BE2C (cell line): ENCODE data around the gene RPRD2.
"Not testable (repeated sequence)": the region's sequence is repeated elsewhere in the genome, so short reads cannot be mapped to it uniquely, and the experiment has no call there.

Source experiments
- DNase-seq: peaks from one replicate; pipeline ENCODE4 v3.0.0-alpha.2; 2020
- H3K27me3 ChIP-seq: fragments of 250-450 bp; sonication (Bioruptor Pico); 2 replicates; pipeline ENCODE4 v1.5.1; 2020; ENCODE audit warnings: mild to moderate bottlenecking
- H3K36me3 ChIP-seq: fragments of 250-450 bp; sonication (Bioruptor Pico); 2 replicates; pipeline ENCODE4 v1.5.1; 2020; ENCODE audit warnings: mild to moderate bottlenecking
- H3K4me1 ChIP-seq: fragments of 250-450 bp; sonication (Bioruptor Pico); 2 replicates; pipeline ENCODE4 v1.5.1; 2020
- H3K4me3 ChIP-seq: 2 replicates; pipeline ENCODE4 v1.5.1; 2011; ENCODE audit warnings: low read depth, low read length
- H3K9me3 ChIP-seq: fragments of 250-450 bp; sonication (Bioruptor Pico); 2 replicates; pipeline ENCODE4 v1.5.1; 2020
- TF ChIP-seq, protein P1 (sequence below): IDR thresholded peaks from 2 replicates; pipeline ENCODE4 v1.5.1; 2012; ENCODE audit warnings: mild to moderate bottlenecking, low read depth, low read length

Gene RPRD2

DNA sequence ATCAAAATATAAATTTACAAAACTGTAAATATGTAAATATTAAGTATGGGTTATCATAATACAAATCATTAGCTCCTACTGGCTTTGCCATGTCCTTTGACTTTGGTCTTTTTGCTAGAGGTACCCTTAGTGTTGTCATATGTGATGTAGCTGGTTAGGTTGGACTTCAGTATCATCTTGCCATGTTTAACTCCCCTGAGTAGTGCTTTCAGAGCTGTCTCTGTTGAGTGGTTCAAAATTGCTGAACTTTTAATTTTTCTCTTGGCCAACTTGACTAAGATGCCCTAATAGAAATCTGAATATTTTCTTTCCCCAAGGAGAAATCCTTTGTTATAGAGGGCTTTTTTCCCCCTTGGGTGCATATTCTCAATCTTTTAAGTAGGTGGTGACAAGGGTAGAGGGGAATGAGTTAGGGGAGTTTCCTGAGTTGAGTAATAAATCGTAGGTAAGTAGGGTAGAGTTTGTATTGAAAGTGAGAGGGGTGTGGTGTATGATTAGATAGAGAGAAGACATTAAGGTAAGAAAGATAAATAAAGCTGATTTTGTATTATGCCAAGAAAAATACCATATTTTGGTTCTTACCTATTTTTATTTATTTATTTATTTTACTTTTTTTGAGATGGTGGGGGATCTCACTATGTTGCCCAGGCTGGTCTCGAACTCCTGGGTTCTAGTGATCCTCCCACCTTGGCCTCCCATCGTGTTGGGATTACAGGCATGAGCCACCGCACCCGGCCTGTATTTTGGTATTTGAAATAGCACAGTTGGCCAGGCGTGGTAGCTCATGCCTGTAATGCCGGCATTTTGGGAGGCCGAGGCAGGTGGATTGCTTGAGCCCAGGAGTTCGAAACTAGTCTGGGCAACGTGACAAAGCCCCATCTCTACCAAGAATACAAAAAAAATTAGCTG is 21.8 kb downstream of the RPRD2 start:
- Histone ChIP-seq H3K4me1 (no peaks in the 10 kb centered on the region), H3K9me3 (no peaks in the 10 kb centered on the region), H3K4me3 (no peak overlapping the region), H3K36me3 (no peaks in the 10 kb centered on the region), H3K27me3 (no peaks in the 10 kb centered on the region)
- TF ChIP-seq, protein P1, sequence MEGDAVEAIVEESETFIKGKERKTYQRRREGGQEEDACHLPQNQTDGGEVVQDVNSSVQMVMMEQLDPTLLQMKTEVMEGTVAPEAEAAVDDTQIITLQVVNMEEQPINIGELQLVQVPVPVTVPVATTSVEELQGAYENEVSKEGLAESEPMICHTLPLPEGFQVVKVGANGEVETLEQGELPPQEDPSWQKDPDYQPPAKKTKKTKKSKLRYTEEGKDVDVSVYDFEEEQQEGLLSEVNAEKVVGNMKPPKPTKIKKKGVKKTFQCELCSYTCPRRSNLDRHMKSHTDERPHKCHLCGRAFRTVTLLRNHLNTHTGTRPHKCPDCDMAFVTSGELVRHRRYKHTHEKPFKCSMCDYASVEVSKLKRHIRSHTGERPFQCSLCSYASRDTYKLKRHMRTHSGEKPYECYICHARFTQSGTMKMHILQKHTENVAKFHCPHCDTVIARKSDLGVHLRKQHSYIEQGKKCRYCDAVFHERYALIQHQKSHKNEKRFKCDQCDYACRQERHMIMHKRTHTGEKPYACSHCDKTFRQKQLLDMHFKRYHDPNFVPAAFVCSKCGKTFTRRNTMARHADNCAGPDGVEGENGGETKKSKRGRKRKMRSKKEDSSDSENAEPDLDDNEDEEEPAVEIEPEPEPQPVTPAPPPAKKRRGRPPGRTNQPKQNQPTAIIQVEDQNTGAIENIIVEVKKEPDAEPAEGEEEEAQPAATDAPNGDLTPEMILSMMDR: no peak
- no peak for DNase-seq

DNA sequence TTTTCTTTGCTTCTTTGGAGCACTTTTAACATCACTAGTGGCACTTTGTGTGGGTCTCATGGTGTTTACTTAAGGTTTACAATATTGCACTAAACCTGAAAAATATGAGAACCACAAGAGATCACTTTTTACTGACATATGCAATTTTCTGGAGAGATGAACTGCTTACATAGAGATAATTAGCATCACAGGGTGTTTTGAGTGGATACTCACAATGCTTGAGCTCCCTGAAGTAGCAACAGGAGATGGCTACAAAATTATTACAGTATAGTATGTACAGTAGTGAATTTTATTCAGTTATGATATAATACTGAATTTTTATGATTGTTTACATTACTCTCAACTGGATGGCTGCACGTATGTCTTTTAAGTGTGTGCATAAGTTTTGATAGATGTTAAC is 22.6 kb downstream of the RPRD2 start:
- DNase-seq: no peak
- TF ChIP-seq, protein P1: no peak
- no peaks in the 10 kb centered on the region for H3K9me3 ChIP-seq
- H3K4me3 ChIP-seq: no peak overlapping the region
- H3K27me3 ChIP-seq: no peaks in the 10 kb centered on the region
- no peaks in the 10 kb centered on the region for H3K4me1 ChIP-seq
- no peaks in the 10 kb centered on the region for H3K36me3 ChIP-seq

DNA sequence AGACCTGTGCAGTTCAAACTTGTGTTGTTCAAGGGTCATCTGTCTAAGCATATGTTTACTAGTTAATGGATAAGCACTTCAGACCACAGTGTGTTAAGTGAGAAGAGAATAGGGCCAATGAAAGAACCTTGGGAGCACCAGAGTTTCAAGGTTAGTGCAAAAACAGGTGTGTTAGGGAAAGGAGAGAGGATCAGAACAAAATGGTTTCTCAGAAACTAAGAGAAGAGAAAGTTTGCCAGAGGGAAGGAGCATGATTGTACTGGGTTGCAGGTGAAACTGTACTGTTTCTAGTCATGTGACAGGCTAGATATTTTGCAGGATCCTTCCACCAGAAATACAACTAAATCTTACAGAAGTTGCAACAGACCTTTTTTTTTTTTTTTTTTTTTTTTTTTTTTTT is 23.3 kb downstream of the RPRD2 start:
- Histone ChIP-seq H3K36me3 (no peaks in the 10 kb centered on the region; the same call in 1 of the 2 replicates), H3K9me3 (no peaks in the 10 kb centered on the region), H3K4me1 (no peaks in the 10 kb centered on the region), H3K27me3 (no peaks in the 10 kb centered on the region), H3K4me3 (no peak overlapping the region)
- no peak for DNase-seq
- TF ChIP-seq, protein P1: no peak

DNA sequence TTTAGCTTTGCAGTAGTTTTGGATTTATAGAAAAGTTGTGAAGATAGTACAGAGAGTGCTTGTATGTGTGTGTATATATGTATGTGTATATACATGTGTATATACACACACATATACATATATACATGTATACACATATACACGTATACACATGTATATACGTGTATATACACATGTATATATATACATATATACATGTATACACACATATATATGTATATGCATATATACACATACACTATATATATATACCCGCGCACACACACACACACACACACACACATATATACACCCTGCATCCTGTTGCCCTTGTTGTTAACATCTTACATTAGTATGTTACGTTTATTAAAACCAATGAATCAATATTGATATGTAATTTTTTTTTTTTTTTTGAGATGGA is 24.3 kb downstream of the RPRD2 start:
- Histone ChIP-seq H3K9me3 (no peaks in the 10 kb centered on the region), H3K36me3 (no peaks in the 10 kb centered on the region; the same call in 1 of the 2 replicates), H3K27me3 (no peaks in the 10 kb centered on the region), H3K4me1 (no peaks in the 10 kb centered on the region), H3K4me3 (no peak overlapping the region)
- DNase-seq: no peak
- TF ChIP-seq, protein P1: no peak

DNA sequence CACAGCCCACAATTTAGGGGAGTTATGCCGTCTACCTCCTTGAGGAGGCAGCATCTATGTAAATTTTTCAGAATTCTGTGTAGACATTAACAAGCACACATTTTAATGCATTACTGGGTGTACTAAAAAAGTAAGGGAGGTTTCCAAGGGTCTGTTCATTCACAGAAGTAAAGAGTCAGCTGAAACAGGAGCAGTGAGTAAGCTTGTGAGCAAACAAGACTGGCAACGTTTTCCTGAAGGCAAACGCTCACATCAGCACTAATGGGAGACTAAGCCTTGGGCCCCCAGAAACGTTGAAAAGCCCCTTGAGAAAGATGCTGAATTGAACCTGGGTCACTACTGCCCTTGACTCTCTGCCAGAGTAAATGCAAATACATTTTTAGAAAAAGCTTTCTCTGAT is 25.7 kb downstream of the RPRD2 start:
- H3K4me3 ChIP-seq: no peak overlapping the region
- no peak for DNase-seq
- no peaks in the 10 kb centered on the region; the same call in 1 of the 2 replicates for H3K36me3 ChIP-seq
- TF ChIP-seq, protein P1: no peak
- no peaks in the 10 kb centered on the region for H3K27me3 ChIP-seq
- no peaks in the 10 kb centered on the region for H3K4me1 ChIP-seq
- H3K9me3 ChIP-seq: no peaks in the 10 kb centered on the region

DNA sequence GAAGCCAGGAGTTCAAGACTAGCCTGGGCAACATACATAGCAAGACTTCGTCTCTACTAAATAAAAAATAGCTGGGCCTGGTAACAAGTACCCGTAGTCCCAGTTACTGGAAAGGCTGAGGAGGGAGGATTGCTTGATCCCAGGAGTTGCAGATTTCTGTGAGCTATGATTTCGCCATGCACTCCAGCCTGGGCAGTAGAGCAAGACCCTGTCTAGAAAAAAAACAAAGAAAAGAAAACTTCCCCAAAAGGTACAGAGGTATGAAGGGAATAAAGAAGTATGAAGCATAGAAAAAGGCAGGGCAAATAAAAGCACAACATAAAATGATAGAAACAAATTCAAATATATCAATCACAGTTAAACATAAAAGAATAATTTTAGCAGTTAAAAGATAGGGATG is 28.7 kb downstream of the RPRD2 start:
- TF ChIP-seq, protein P1: no peak
- H3K4me3 ChIP-seq: no peak overlapping the region
- DNase-seq: no peak
- no peaks in the 10 kb centered on the region for H3K27me3 ChIP-seq
- H3K36me3 ChIP-seq: no peaks in the 10 kb centered on the region; the same call in 1 of the 2 replicates
- no peaks in the 10 kb centered on the region for H3K4me1 ChIP-seq
- no peaks in the 10 kb centered on the region for H3K9me3 ChIP-seq

DNA sequence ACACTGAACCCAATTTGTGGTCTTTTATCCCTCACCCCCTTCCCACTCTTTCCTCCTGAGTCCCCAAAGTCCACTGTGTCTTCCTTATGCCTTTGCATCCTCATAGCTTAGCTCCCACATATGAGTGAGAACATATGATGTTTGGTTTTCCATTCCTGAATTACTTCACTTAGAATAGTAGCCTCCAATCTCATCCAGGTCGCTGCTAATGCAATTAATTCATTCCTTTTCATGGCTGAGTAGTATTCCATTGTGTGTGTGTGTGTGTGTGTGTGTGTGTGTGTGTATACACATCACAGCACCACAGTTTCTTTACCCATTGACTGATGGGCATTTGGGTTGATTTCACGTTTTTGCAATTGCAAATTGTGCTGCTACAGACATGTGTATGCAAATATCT is 31.2 kb downstream of the RPRD2 start:
- H3K4me1 ChIP-seq, H3K36me3 ChIP-seq, H3K9me3 ChIP-seq, H3K4me3 ChIP-seq, H3K27me3 ChIP-seq, DNase-seq: not testable (repeated sequence)
